Peyer's patch (tissue), 4 donors: ENCODE data around the gene TPM1. TPM values are rescaled to one million over a fixed set of nuclear protein-coding genes. Genes with fewer than 3 reads are reported as not detected.
A peak's percentile ranks its signal among the peaks of the same experiment; 100 is the strongest.

Experiments
- DNase-seq, 3 donors: peaks; one replicate each; pipeline ENCODE4 v3.0.0-alpha.2; 2017 to 2019
- H3K27ac ChIP-seq, 4 donors: fragments of 200-600 bp; sonication (generic); one replicate each; pipeline ENCODE4 v1.5.1; 2016 to 2019
- H3K27me3 ChIP-seq, 2 donors: fragments of 200-600 bp; sonication (generic); one replicate each; pipeline ENCODE4 v1.5.1; 2019
- H3K36me3 ChIP-seq, 3 donors: fragments of 200-600 bp; sonication (generic); one replicate each; pipeline ENCODE4 v1.5.1; 2016 to 2019
- H3K4me1 ChIP-seq, 4 donors: fragments of 200-600 bp; sonication (generic); one replicate each; pipeline ENCODE4 v1.5.1; 2016 to 2019
- H3K4me3 ChIP-seq, 4 donors: fragments of 200-600 bp; sonication (generic); 1 replicate in 3 of 4; 2 replicates in 1 of 4; pipeline ENCODE4 v1.5.1; 2016 to 2019; ENCODE audit warnings: mild to moderate bottlenecking in 1 of 4
- H3K9me3 ChIP-seq, 4 donors: fragments of 200-600 bp; sonication (generic); one replicate each; pipeline ENCODE4 v1.5.1; 2016 to 2019; ENCODE audit warnings: mild to moderate bottlenecking in 1 of 4
- POLR2A ChIP-seq, 2 donors: fragments of 450-650 bp; IDR thresholded peaks; one replicate each; pipeline ENCODE4 v1.5.1; 2017; ENCODE audit warnings: antibody characterized with exemption in 2 of 2, mild to moderate bottlenecking in 2 of 2, moderate library complexity in 2 of 2
- total RNA-seq, 4 donors: library from RNA; depleted of rRNA; stranded (reverse); fragments of >200 nt; gene quantifications; one replicate each; pipeline ENCODE4 v1.1.0, GENCODE V29; 2016
- TF ChIP-seq, protein P1 (sequence below), 6 experiments: fragments of 450-650 bp in 4 of 6; fragments of 200-600 bp in 2 of 6; sonication (generic) in 1 of 6; IDR thresholded peaks; one replicate each; pipeline ENCODE4 v1.5.1; 2017 to 2019; ENCODE audit warnings: antibody characterized with exemption in 6 of 6, mild to moderate bottlenecking in 3 of 6, moderate library complexity in 1 of 6

TPM1 gene
- total RNA-seq, 4 donors from 2014 or later, result 555 to 997 (median 617) TPM

DNA sequence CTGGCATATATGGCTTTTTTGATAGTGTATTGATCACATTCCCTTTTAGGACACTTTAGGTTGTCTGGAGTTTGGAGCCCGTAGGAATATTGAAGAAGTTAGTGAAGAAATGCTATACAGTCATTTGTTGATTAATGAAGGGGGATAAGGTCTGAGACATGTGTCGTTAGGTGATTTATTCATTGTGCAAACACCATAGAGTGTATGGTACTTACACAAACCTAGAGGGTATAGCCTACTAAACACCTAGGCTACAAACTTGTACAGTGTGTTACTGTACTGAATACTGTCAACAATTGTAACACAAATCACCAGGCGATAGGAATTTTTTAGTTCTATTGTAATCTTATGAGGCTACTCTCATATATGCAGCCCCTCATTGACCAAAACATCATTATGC lies 3.3 kb downstream of the TPM1 start:
- DNase-seq, result no peak
- Histone ChIP-seq H3K9me3 (no peaks in the 10 kb centered on the region), H3K36me3 (no peaks in the 10 kb centered on the region), H3K4me3 (peak overlapping the region in 1 of 4 donors; percentile 97), H3K4me1 (peaks cover 0 to 43% (median 6%) of the 10 kb centered on the region in 4 donors), H3K27me3 (no peaks in the 10 kb centered on the region), H3K27ac (peak overlapping the region in 2 of 4 donors; percentile 6 to 96)
- no peak for TF ChIP-seq POLR2A (IDR thresholded peaks at IDR 0.05)
- TF ChIP-seq, protein P1, sequence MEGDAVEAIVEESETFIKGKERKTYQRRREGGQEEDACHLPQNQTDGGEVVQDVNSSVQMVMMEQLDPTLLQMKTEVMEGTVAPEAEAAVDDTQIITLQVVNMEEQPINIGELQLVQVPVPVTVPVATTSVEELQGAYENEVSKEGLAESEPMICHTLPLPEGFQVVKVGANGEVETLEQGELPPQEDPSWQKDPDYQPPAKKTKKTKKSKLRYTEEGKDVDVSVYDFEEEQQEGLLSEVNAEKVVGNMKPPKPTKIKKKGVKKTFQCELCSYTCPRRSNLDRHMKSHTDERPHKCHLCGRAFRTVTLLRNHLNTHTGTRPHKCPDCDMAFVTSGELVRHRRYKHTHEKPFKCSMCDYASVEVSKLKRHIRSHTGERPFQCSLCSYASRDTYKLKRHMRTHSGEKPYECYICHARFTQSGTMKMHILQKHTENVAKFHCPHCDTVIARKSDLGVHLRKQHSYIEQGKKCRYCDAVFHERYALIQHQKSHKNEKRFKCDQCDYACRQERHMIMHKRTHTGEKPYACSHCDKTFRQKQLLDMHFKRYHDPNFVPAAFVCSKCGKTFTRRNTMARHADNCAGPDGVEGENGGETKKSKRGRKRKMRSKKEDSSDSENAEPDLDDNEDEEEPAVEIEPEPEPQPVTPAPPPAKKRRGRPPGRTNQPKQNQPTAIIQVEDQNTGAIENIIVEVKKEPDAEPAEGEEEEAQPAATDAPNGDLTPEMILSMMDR (IDR thresholded peaks at IDR 0.05), result no peak

DNA sequence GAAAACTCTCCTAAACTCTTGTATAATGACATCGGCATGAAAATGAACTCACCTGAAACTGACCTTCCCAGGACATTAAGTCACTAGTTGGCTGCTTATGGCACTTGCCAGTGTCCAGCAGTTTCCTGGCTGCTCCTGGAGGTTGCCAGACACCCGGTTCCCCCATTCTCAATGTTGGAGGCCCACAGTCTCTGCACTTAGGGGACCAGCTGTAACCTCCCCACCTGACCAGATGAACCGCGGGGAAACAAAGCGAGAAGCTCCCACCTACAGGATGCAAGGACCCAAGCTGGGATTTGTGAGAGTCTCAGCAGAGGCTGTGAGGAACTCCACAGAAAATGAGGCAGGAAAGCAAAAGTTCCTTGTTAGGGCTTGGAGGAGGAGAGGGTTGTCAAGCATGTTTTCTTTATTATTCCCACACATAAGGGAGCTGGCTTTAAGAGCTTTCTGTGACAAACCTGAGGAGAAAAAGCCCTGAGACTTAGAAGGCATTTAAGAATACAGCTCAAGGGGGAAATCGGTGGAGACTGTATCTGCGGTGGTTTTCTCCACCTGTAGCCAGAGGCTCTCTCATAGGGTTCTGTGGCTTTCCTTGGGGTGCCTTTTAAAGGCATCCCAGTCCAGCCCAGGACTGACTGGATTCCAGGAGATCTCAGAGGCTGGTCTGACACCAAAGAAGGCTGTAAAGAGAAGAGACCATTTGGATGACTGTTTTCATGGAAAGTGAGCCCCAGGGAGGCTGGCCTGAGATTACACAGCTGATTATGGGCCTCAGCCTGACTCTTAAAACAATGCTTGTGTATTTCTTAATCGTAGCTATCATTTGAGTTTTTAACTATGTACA lies 4.6 kb downstream of the TPM1 start:
- no peaks in the 10 kb centered on the region for H3K9me3 ChIP-seq
- peak overlapping the region in 3 of 4 donors; percentile 86 to 97 (median 96) for H3K27ac ChIP-seq
- H3K4me1 ChIP-seq, result peaks cover 0 to 50% (median 6%) of the 10 kb centered on the region in 4 donors
- no peak for DNase-seq
- H3K4me3 ChIP-seq, result peak overlapping the region in 2 of 4 donors; percentile 87 to 97
- H3K36me3 ChIP-seq, result no peaks in the 10 kb centered on the region
- no peak for TF ChIP-seq POLR2A (IDR thresholded peaks at IDR 0.05)
- TF ChIP-seq, protein P1 (IDR thresholded peaks at IDR 0.05), result no peak
- H3K27me3 ChIP-seq, result no peaks in the 10 kb centered on the region

DNA sequence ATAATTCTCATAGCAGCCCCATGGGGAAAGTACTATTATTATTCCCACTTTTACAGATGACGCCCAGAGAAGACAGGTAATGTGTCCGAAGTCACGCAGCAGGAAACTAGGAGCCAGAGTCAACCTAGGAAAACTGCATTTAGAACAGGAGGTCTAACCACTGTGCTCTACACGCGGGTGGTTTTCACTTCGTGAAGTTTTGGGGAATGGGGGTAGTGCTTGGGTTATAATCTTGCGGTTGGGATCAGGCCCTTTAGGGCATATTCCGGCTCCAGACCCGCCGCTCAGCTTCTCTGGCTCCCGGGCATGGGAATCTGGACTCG lies 5.2 kb downstream of the TPM1 start:
- DNase-seq, result no peak
- Histone ChIP-seq H3K9me3 (no peaks in the 10 kb centered on the region), H3K27me3 (no peaks in the 10 kb centered on the region), H3K4me1 (peaks cover 0 to 49% (median 9%) of the 10 kb centered on the region in 4 donors), H3K36me3 (no peaks in the 10 kb centered on the region), H3K27ac (peak overlapping the region; percentile 85 to 97 (median 91)), H3K4me3 (peak overlapping the region; percentile 75 to 97 (median 84))
- no peak for TF ChIP-seq POLR2A (IDR thresholded peaks at IDR 0.05)
- TF ChIP-seq, protein P1 (IDR thresholded peaks at IDR 0.05), result no peak

DNA sequence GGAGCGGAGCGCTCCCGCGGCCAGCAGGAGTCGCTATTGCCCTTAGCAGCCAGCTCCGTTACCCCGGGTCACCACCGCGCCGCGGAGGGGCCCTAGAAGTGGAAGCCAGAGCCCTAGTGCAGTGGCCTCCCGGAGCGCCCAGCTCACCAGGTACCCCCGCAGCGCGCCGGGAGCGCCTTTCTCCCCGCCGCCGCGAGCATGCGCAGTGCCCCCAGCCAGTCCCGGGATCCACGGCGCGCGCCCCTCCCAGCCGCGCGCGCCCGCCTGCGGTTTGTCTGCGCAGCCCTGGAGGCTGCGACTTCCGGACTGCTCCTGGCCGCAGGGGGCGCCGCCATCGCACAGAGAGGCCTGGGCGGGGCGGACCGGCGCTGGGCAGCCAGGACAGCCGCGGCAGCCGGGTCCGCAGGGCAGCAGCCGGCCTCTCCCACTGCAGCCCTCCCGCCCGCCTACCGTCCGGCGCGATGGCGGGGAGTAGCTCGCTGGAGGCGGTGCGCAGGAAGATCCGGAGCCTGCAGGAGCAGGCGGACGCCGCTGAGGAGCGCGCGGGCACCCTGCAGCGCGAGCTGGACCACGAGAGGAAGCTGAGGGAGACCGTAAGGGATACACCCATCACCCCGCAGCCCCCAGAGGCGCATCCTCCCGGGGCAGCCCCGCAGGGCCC lies 5.7 kb downstream of the TPM1 start:
- Histone ChIP-seq H3K36me3 (no peaks in the 10 kb centered on the region), H3K4me3 (peak overlapping the region; percentile 75 to 97 (median 84)), H3K9me3 (no peaks in the 10 kb centered on the region), H3K27me3 (no peaks in the 10 kb centered on the region), H3K4me1 (peaks cover 0 to 52% (median 10%) of the 10 kb centered on the region in 4 donors), H3K27ac (peak overlapping the region; percentile 85 to 97 (median 91))
- TF ChIP-seq, protein P1 (IDR thresholded peaks at IDR 0.05), result peak; percentile 81 to 98 (median 96)
- TF ChIP-seq POLR2A (IDR thresholded peaks at IDR 0.05), result peak; percentile 89 to 91
- DNase-seq, result peak; percentile 85 to 96 (median 95)

DNA sequence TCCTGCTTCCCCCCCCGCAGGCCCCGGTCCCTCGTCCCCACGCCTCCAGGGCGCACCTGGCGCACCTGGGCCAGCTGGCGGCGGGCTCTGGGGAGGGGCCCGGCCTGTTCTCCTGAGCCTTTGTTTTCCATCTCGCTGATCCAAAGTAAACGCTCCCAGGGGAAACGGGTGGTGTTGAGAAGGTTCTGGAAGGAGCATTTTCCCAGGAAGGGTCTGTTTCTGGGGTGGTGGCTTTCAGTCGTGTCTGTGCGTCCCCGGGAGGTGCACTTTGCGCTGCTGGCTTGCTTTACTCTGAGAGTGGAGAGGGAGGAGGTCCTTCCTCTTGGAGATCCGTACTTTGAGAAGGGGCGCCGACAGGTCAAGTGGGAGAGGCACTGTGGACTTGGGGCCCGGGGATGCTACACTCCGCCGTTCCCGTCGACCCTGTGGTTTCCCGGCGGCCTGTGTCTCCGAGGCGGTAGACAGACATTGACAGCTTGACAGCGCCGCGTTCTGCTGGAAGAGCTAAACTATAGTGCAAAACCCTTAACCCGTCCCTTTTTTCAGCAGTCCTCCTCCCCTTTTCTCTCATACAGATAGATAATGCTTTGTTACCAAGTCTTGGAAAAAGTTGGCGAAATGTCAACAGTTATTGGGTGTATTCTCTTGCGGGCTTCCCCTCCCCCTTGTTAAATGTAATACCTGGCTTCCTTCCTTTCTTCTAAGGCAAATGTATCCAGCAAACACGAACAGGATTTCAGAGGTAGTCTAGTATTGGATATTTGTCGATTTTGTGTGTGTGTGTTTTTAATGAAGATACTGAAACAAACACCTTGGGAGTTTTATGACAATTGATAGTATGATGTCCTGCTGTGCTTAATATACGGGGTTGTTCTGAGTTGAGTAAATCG lies 6.5 kb downstream of the TPM1 start:
- Histone ChIP-seq H3K36me3 (no peaks in the 10 kb centered on the region), H3K4me1 (peaks cover 0 to 54% (median 9%) of the 10 kb centered on the region in 4 donors), H3K4me3 (peak overlapping the region; percentile 75 to 97 (median 84)), H3K27me3 (no peaks in the 10 kb centered on the region), H3K9me3 (no peaks in the 10 kb centered on the region), H3K27ac (peak overlapping the region; percentile 85 to 97 (median 91))
- TF ChIP-seq, protein P1 (IDR thresholded peaks at IDR 0.05), result no peak
- peak; percentile 23 to 49 for TF ChIP-seq POLR2A (IDR thresholded peaks at IDR 0.05)
- DNase-seq, result peak; percentile 42 to 76 (median 73)
